SK-N-DZ (cell line): ENCODE results near the gene HIVEP3.

Experiments
- DNase-seq: peaks from one replicate; pipeline ENCODE4 v3.0.0-alpha.2; 2015; ENCODE audit warnings: low spot score

Gene HIVEP3

GRCh38 chr1:41874151-41874719 lies 44.5 kb downstream of the HIVEP3 start:
- no peak for DNase-seq

GRCh38 chr1:41872074-41872473 lies 46.6 kb downstream of the HIVEP3 start:
- DNase-seq: no peak

GRCh38 chr1:41870076-41870562 lies 48.6 kb downstream of the HIVEP3 start:
- no peak for DNase-seq

- no peak for DNase-seq
Measured at GRCh38 chr1:41868241-41868998, 50.3 kb downstream of the HIVEP3 start.

GRCh38 chr1:41866285-41866684 lies 52.4 kb downstream of the HIVEP3 start:
- no peak for DNase-seq

GRCh38 chr1:41864471-41865040 lies 54.2 kb downstream of the HIVEP3 start:
- peak; percentile 65 for DNase-seq

- no peak for DNase-seq
Measured at GRCh38 chr1:41863718-41864117, 55.0 kb downstream of the HIVEP3 start.

- no peak for DNase-seq
Measured at GRCh38 chr1:41862384-41863221, 56.1 kb downstream of the HIVEP3 start.

- no peak for DNase-seq
Measured at GRCh38 chr1:41861535-41862383, 57.0 kb downstream of the HIVEP3 start.

GRCh38 chr1:41860771-41861170 lies 58.0 kb downstream of the HIVEP3 start:
- no peak for DNase-seq

GRCh38 chr1:41860214-41860613 lies 58.5 kb downstream of the HIVEP3 start:
- no peak for DNase-seq

GRCh38 chr1:41859686-41860085 lies 59.0 kb downstream of the HIVEP3 start:
- no peak for DNase-seq

GRCh38 chr1:41856944-41857285 lies 61.8 kb downstream of the HIVEP3 start:
- no peak for DNase-seq

GRCh38 chr1:41856151-41856943 lies 62.4 kb downstream of the HIVEP3 start:
- no peak for DNase-seq

- no peak for DNase-seq
Measured at GRCh38 chr1:41855713-41856112, 63.0 kb downstream of the HIVEP3 start.

GRCh38 chr1:41853907-41854306 lies 64.8 kb downstream of the HIVEP3 start:
- DNase-seq: no peak

GRCh38 chr1:41852091-41852490 lies 66.6 kb downstream of the HIVEP3 start:
- no peak for DNase-seq

GRCh38 chr1:41851589-41851988 lies 67.1 kb downstream of the HIVEP3 start:
- no peak for DNase-seq

- no peak for DNase-seq
Measured at GRCh38 chr1:41850029-41850428, 68.7 kb downstream of the HIVEP3 start.

- no peak for DNase-seq
Measured at GRCh38 chr1:41849211-41849759, 69.4 kb downstream of the HIVEP3 start.
